GM21381 (cell line): Measurements from ENCODE around the gene DENND5A.
"Not testable (repeated sequence)": the region's sequence is repeated elsewhere in the genome, so short reads cannot be mapped to it uniquely, and the experiment has no call there.

Experiments
- ATAC-seq: cut with Tn5 transposase; IDR thresholded peaks from one replicate; pipeline ENCODE4 v1.9.1; 2021; ENCODE audit warnings: mild to moderate bottlenecking, moderate library complexity; ENCODE audit not compliant: unreplicated experiment

Gene DENND5A

DNA sequence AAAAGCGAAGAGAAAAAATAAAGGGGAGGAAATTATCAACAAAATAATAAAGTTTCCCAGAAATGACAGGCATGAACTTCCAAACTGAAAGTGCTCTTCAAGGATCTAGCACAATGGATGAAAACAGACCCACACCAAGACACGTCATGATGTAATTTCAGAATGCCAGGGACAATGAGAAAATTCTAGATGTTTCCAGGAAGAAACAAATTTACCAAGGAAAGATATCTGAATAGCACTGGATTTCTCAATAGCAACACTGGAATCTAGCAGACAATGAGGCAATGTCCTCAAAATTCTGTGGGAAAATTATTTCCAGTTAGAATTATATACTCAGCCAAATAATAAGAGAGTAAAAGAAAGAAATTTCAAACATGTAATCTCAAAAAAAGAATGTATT, 46.0 kb downstream of the DENND5A start:
- ATAC-seq = no peak

DNA sequence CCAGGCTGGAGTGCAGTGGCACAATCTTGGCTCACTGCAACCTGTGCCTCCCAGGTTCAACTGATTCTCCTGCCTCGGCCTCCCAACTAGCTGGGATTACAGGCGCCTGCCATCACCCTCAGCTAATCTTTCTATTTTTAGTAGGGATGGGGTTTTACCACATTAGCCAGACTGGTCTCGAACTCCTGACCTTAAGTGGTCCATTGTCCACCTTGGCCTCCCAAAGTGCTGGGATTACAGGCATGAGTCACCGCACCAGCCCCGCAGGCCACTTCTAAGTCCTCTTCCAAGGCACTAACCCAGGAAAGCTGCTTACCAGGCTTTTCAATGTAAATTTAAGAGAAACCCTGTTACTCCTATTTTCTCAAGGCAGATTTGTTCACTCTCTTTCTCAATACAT, 50.4 kb downstream of the DENND5A start:
- no peak for ATAC-seq

DNA sequence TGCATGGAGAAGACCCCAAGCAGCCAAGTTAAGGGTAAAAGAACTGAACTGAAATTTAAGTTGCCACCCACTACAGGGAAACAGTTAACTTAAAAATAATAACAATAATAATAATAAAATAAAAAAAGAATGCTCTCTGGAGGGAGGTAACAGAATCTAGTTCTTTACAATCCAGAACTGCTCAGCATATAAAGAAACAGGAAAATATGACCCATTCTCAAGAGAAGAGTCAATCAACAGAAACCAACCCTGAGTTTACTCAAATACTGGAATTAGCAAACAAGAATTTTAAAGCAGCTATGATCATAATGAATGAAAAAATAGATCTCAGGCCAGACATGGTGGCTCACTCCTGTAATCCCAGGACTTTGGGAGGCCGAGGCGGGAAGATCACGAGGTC, 53.8 kb downstream of the DENND5A start:
- ATAC-seq = no peak

DNA sequence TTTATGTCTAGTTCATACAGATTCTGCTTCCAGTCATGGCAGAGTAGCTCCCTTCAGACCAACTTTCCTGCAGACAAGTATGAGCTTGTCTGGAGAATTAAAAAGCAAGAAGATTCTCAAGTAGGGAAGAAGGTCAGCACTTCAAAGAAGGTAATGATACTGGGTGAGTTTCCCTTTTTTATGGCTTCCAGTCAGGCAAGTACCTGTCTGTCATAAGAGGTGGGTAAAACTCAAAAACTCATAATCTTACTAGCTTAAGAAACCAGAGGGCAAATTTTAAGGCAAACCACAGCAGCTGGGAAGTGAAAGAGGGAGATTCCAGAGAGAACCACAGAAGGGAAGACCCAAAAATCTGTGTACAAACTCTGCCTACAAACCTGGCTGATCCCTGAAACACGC, 54.2 kb downstream of the DENND5A start:
- ATAC-seq = no peak

DNA sequence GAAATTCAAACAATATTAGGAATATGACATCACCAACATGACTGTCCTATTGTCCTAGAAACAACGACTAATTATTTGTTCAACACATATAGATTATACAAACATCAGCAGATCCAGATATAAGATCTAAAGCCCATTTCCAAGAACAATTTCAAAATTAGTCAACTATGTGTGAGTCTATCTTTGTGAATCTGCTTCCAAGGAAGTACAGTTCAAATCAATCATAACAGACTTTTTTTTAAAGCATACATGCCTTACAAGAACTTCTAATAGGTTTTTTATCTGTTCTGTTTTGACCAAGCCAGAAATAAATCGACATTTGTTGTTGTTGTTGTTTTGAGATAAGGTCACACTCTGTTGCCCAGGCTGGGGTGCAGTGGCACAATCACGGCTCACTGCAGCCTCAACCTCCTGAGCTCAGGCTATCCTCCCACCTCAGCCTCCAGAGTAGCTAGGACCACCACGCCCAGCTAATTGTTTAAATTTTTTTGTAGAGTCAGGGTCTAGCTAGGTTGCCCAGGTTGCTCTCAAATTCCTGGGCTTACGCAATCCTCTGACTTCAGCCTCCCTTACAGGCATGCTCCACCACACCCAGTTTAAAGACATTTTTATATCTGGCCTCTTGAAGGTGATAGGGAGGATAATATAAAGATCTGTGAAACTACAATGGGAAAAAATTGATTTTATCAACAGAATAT, 54.8 kb downstream of the DENND5A start:
- ATAC-seq = no peak

DNA sequence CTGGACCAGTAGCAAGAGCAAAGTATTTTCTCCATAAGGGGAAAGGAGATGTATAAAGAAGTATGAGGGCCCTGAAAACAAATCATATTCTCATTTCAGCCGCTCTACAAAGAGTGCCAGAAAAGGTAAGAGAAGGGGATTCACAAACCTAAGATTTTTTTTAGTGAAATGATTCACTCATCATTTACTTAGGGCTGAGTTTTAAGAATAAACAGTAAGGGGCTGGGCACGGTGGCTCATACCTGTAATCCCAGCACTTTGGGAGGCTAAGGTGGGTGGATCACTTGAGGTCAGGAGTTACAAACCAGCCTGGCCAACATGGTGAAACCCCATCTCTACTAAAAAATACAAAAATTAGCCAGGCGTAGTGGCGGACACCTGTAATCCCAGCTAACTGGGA, 55.5 kb downstream of the DENND5A start:
- not testable (repeated sequence) for ATAC-seq

DNA sequence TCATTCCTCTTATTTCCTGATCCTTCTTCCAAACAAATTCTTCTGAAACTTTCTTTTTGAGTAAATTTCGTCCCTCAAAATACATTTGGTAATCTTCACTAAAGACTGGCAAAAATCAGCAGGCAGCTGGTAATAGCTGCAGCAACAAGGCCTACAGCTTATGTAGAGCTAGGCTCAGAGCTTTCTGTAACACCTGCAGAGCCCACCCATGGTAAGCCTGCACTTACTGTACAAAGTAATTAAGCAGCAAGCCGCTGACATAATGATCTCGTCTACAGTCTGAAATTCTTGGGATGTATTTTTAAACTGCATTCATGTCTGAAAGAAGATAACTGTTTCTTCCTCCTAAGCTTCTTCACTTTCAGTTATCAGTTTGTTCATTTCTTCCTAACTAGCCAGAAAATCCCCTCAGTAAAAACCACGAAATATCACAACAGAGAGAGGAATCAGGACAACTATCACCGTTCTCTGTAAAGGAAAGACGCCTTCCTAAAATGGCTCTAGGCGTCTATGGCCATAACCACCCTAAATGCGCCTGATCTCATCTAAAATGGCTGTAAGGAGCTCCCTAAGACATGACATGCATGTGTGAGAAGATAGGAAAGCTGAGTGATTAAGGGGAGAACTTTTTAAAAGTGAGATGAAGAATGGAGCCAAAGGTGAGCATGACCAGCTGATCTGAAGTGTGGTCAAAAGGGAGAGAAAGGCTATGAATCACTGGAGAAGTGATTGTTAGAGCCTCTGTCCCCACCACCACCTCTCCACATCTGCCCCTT, 56.2 kb downstream of the DENND5A start:
- ATAC-seq = no peak

DNA sequence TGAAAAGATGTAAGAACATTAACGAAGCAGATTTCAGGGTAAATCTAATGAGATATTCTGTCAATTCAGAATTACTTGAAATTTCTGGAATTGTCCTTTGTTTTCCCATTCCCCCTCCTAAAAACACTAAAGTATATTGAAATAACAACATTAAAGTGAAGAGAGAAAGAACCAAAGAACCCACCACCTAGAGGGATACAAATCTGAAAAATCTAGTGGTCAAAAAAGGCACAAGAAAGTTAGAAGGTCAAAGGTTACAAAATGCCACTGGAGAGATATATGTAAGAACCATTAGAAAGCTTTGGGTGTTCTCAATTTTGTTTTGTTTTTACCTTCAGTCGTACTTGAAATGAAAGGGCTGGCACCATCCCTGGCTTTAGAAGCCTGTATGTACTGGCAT, 57.9 kb downstream of the DENND5A start:
- ATAC-seq = no peak

DNA sequence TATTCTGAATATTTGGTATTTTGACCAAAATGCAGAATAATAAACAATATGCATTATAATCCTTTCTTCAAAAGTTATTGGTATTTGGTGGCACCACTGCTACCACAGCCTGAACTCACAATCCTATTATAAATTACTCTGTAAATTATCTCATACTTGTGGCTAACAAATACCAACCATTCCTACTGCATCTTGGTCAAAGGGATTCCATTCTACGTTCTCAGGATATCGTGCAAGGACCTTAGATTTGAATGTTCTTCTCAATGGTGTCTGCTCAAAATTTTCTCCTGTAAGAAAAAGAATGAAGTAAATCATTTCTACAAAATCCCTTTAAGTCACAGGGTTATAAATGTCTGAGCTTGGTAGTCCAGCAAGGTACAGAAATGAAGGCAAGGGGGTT, 58.7 kb downstream of the DENND5A start:
- ATAC-seq = no peak

DNA sequence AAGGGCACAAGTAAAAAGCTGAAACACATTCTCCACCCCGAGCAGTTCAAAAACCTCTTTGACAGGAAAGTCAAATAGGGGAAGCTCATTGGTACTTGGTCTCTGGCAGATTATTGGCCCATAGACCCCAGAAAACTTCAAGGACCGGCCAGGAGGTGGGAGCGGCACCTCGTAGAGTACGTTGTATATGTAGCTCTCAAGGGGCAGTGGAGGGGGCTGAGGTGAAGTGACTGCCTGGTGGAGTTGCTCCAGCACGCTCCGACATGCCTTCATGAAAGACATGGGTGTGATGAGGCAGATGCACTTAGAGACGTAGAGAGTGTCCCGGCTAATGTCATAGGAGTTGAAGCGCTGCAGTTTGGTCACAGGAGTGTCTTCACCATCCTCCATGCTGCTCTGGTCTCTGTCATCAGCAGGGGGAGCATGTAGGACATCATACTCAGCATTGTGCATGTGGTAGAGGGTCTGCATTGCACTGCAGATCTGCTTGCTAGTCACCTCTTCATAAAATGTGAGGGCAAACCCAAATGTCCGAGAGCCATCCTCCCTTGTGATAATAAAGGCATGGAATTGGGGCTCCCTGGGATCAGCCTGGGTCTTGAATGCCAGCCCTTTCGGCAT, 61.3 kb downstream of the DENND5A start:
- no peak for ATAC-seq

DNA sequence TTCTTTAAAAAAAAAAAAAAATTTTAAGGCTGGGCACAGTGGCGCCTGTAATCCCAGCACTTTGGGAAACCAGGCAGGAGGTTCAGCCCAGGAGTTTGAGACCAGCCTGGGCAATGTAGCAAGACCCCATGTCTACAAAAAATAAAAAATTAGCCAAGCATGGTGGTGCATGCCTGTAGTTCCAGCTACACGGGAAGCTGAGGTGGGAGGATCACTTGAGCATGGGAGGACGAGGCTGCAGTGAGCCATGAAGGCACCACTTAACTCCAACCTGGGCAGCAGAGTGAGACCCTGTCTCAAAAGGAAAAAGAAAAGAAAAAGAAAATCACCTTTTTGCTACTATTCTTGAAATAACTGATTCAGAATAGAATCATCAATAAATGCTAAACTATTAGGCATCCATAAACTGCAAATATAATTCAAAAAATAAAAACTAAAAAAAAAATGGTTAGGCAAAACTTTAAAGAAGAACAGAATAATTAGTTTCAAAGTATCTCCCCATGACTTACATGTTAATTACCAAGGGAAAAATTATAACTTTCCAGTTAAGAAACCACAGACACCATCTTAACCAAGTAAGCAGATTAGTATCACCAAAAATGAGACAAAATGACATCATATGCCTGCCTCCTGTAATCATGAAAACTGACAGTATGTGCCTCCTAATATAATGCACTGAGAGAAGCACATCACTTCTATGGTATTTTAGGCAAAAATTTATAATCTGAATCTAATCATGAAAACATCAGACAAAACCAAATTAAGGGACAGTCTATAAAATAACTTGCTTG, 63.6 kb downstream of the DENND5A start:
- ATAC-seq = no peak

DNA sequence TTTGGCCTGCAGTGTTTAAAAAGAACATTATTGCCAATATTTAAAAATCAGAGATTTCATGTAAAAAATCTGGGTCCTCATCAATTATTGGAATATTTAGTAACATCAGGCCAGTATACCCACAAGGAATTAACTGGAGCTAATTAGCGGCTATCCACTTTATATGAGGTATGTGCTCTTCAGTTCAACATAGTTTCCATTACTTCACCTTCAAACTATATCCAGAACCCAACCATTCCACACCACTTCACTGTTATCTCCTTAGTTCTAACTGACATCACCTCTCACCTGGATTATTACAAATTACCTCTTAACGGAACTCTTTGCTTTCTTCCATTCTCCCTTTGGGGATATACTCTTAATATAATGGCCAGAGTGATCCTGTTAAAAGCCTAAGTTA, 64.7 kb downstream of the DENND5A start:
- ATAC-seq = no peak

DNA sequence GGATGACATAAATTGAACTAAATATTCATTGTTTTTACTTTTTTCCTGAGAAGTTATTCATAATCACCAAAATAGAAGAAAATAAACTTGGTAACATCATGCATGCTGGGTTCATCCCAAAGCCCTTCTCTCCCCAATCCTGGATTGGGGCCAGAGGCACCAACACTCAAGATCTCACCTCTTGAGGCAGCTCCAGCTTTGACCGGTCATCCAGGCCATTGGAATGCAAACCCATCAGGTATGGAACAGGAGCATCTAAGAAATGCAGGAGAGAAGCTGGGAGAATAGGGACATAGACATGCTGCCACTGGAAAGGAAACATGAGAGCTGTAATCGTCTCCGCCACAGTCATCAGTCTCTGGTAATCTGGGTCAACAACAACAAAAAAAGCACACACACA, 71.8 kb downstream of the DENND5A start:
- no peak for ATAC-seq

DNA sequence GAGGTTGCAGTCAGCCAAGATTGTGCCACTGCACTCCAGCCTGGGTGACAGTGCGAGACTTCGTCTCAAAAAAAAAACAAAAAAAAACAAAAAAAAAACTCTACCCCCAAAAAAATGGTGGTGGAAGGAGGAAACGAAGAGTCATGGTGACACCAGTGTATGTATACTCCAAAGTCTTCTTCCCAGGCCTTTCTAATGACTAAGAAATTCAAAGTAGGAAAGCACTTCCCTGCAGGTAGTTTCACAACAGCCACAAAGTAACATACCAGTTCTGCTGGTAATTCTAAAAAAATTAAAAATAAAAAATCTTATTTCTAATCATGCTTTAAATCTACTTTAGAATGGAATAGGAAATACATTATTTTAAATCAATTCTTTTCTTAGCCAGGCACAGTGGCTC, 72.6 kb downstream of the DENND5A start:
- no peak for ATAC-seq

DNA sequence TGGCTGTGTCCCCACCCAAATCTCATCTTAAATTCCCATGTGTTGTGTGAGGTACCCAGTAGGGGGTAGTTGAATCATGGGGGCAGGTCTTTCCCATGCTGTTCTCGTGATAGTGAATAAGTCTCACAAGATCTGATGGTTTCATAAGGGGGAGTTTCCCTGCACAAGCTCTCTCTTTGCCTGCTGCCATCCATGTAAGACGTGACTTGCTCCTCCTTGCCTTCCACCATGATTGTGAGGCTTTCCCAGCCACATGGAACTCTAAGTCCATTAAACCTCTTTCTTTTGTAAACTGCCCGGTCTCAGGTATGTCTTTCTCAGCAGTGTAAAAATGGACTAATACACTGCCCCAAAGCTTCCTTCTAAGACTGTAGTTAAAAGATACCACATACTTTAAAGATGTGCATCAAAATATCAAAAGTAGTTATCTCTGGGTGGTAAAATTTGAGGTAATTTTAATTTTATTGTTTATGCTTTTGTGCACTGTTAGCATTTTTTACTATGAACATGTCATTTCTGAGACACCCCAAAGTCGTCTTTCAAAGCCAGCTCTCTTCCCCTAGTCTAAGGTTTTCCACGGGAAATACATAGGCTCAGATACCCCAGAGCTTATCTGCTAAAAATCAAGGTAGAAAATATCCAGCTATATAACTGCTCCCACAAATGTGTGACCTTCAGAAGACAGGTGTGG, 74.7 kb downstream of the DENND5A start:
- ATAC-seq = not testable (repeated sequence)

DNA sequence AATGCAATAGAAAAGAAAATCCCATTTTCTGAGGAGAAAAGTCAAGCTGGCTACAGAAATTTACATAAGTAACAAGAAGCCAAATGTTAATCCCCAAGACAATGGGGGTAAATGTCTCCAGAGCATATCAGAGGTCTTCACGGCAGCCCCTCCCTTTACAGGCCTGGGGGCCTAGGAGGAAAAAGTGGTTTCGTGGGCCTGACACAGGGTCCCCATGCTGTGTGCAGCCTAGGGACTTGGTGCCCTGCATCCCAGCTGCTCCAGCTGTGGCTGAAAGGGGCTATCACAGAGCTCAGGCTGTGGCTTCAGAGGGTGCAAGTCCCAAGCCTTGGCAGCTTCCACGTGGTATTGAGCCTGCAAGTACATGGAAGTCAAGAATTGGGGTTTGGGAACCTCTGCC, 76.3 kb downstream of the DENND5A start:
- ATAC-seq = not testable (repeated sequence)

DNA sequence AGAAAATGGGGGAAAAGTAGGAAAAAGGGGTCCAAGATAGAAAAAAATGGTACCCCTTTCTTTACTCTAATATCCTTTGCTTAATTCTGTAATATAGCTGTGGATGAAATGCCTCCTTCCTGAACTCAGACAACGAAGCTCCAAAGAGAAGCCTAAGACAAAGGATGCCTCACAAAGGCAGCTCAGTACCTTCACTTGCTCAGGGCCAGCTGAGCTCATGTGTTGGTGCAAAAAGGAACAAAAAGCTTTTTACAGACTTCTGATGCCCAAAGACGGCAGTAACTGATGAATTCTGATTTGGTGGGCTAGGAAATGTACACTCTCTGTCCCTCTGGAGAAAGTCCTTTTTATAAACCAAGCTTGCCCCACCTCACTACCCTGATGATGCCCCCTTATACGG, 77.5 kb downstream of the DENND5A start:
- ATAC-seq = no peak

DNA sequence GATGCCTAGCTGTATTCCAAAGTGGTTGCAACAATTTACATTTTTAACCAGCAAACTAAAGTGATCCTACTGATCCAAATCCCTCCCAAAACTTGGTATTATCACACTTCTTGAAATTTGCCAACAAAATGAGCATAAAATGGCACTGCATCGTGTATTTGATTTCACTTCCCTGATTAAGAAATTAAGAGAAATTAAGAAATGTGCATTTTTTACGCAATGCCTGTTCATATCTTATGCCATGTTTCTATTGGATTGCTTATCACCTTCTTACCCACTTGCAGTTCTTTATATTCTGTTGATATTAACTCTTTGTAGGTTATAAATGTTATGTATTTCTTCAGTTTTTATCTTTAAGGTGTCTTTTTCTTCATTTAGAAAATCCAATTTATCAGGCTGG, 80.6 kb downstream of the DENND5A start:
- no peak for ATAC-seq

DNA sequence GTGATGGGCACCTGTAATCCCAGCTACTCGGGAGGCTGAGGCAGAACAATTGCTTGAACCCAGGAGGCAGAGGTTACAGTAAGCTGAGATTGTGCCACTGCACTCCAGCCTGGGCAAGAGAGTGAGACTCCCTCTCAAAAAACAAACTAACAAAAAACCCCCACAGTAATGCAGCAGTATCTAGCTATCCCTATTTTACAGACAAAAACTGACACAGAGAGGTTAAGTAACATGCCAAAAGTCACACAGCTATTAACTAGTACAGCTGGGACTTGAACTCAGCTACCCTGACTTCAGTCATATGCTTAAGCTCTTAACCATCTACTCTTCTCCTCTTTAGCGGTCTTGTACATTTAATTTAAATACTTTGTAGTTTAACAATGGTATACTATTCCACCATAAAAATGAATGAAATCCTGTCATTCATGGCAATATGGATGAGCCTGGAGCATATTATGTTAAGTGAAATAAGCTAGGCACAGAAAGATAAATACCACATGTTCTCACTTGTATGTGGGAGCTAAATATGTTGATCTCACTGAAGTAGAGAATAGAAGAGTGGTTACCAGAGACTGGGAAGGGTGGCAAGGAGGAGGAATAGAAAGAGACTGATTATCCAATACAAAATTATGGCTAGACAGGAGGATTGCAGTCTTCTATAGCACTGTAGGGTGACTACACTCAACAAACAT, 82.8 kb downstream of the DENND5A start:
- ATAC-seq = no peak

DNA sequence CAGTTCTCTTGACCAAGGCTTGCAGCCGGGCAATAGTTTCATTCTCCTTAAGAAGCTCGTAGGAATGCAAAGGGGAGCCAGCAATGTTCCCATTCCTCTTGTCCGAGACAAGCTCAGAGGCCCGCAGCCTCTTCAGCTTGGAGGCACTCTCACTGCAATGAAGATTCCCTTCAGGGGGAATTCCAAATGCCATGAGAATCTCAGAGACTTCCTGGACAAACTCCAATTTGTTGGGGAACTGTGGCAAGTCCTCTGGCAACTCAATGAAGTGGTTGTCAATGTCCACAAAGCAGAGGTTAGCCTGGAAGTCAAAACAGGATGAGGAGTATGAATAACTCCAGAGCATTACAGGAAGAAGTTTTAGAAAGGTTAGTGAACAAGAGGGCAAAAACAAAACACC, 84.4 kb downstream of the DENND5A start:
- no peak for ATAC-seq
